ENCODE measurements around the gene GRHL1.
"Not testable (repeated sequence)": the region's sequence is repeated elsewhere in the genome, so short reads cannot be mapped to it uniquely, and the experiment has no call there.

- not testable (repeated sequence) for TF ChIP-seq POLR2A (IDR thresholded peaks at IDR 0.05; ENCODE audit: low read length); GATA1 (IDR thresholded peaks at IDR 0.05; ENCODE audit: low read depth, low read length)
These were observed 79.3 kb downstream of the GRHL1 start for GRCh38 chr2:10030798-10031197.
